Smooth muscle cell (in vitro differentiated cells): ENCODE results near the gene RNPEPL1. TPM values are rescaled to one million over a fixed set of nuclear protein-coding genes. Genes with fewer than 3 reads are reported as not detected.

Experiments used
- DNase-seq: peaks from one replicate; lab custom pipeline; 2025; ENCODE audit not compliant: unreplicated experiment; lab: John Stamatoyannopoulos, UW
- H2AFZ ChIP-seq: fragments of 200-600 bp; sonication (generic); 2 replicates; pipeline ENCODE4 v1.6.0; 2016; ENCODE audit warnings: antibody characterized with exemption, low read depth, mild to moderate bottlenecking
- H3F3A ChIP-seq: fragments of 200-600 bp; sonication (generic); 2 replicates; pipeline ENCODE4 v1.6.0; 2017; ENCODE audit warnings: antibody characterized with exemption, low read depth
- H3K27ac ChIP-seq: fragments of 200-600 bp; sonication (generic); 2 replicates; pipeline ENCODE4 v1.5.1; 2016; ENCODE audit warnings: low read depth, mild to moderate bottlenecking
- H3K27me3 ChIP-seq: fragments of 200-600 bp; sonication (generic); 2 replicates; pipeline ENCODE4 v1.6.1; 2016; ENCODE audit warnings: low read depth, mild to moderate bottlenecking
- H3K36me3 ChIP-seq: fragments of 200-600 bp; sonication (generic); 2 replicates; pipeline ENCODE4 v1.5.1; 2016; ENCODE audit warnings: low read depth
- H3K4me1 ChIP-seq: fragments of 200-600 bp; sonication (generic); 2 replicates; pipeline ENCODE4 v1.5.1; 2016; ENCODE audit warnings: low read depth
- H3K4me2 ChIP-seq: fragments of 200-600 bp; sonication (generic); 2 replicates; pipeline ENCODE4 v1.6.0; 2016; ENCODE audit warnings: mild to moderate bottlenecking
- H3K4me3 ChIP-seq: fragments of 200-600 bp; sonication (generic); 2 replicates; pipeline ENCODE4 v1.5.1; 2016; ENCODE audit warnings: mild to moderate bottlenecking
- H3K79me2 ChIP-seq: fragments of 200-600 bp; sonication (generic); 2 replicates; pipeline ENCODE4 v1.6.0; 2016; ENCODE audit warnings: low read depth, mild to moderate bottlenecking
- H3K9ac ChIP-seq: fragments of 200-600 bp; sonication (generic); 2 replicates; pipeline ENCODE4 v1.6.0; 2016; ENCODE audit warnings: low read depth
- H3K9me3 ChIP-seq: fragments of 200-600 bp; sonication (generic); replicated peaks from 2 replicates; pipeline ENCODE4 v1.5.1; 2016; ENCODE audit warnings: low read depth
- H4K20me1 ChIP-seq: fragments of 200-600 bp; sonication (generic); 2 replicates; pipeline ENCODE4 v1.6.0; 2016; ENCODE audit warnings: low read depth
- WGBS: methylation state at CpG from one replicate; pipeline ENCODE4 v1.1.7; 2016; ENCODE audit warnings: low lambda C conversion rate; 5-methylcytosine and 5-hydroxymethylcytosine counted together
- polyA plus RNA-seq: library from polyadenylated mRNA; unstranded; fragments of >200 nt; fragmentation: Nextera tagmentation; extraction: Ambion mirVana; gene quantifications from 2 replicates; pipeline ENCODE4 v1.2.1, GENCODE V29; 2016
- total RNA-seq: library from RNA; depleted of rRNA; stranded (reverse); fragments of >200 nt; gene quantifications from 2 replicates; pipeline ENCODE4 v1.2.3, GENCODE V29; 2014
- TF ChIP-seq, protein P1 (sequence below): fragments of 200-600 bp; sonication (generic); IDR thresholded peaks from 2 replicates; pipeline ENCODE4 v1.5.1; 2017; ENCODE audit warnings: borderline replicate concordance, mild to moderate bottlenecking, antibody characterized with exemption; ENCODE audit not compliant: insufficient read depth, poor library complexity, severe bottlenecking

The RNPEPL1 gene
- total and polyA plus RNA-seq, 2 experiments from 2014 or later, result 15.3 to 40.9 TPM

DNA sequence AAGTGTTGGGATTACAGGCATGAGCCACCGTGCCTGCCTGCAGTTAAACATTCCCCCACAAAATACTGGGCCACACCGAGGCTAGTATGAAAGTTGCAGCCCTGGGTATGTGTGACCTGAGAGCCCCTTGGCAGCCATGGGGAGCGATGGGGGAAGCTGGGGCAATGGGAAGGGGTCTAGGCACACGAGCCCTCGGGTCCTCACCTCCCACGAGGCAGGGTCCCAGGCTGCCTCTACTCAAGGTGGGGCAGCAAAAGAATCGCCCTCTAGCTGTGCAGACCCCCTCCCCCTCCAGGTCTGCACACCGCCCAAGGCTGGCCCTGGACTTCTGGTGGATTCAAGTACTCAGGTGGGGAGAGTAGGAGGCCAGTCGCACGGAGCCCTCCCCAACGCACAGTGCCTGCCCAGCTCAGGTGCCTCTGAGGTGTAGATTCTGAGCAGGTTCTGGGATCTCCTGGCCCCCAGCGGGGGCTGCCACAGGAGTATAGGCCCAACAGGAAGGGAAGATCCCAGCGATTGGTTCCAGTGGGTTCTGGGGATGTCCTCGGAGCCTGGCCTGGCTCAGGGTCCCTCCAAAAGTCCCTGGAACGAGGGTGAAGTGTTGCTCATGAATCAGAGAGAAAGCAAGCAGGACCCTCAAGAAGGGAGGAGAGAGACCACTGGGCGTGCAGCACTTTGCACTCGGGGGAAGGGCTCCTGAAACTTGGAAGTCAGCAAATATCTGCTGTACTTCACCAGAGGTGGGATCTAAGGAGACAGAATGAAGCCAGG lies 59.6 kb downstream of the RNPEPL1 start:
- TF ChIP-seq, protein P1, sequence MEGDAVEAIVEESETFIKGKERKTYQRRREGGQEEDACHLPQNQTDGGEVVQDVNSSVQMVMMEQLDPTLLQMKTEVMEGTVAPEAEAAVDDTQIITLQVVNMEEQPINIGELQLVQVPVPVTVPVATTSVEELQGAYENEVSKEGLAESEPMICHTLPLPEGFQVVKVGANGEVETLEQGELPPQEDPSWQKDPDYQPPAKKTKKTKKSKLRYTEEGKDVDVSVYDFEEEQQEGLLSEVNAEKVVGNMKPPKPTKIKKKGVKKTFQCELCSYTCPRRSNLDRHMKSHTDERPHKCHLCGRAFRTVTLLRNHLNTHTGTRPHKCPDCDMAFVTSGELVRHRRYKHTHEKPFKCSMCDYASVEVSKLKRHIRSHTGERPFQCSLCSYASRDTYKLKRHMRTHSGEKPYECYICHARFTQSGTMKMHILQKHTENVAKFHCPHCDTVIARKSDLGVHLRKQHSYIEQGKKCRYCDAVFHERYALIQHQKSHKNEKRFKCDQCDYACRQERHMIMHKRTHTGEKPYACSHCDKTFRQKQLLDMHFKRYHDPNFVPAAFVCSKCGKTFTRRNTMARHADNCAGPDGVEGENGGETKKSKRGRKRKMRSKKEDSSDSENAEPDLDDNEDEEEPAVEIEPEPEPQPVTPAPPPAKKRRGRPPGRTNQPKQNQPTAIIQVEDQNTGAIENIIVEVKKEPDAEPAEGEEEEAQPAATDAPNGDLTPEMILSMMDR, result no peak
- H3K27me3 ChIP-seq, result no peaks in the 10 kb centered on the region
- no peak overlapping the region for H2AFZ ChIP-seq
- no peak overlapping the region for H3K27ac ChIP-seq
- no peak overlapping the region for H3K9ac ChIP-seq
- H3K36me3 ChIP-seq, result no peaks in the 10 kb centered on the region
- no peaks in the 10 kb centered on the region for H3K9me3 ChIP-seq
- no peaks in the 10 kb centered on the region for H4K20me1 ChIP-seq
- H3K79me2 ChIP-seq, result no peaks in the 10 kb centered on the region
- 94% methylated on average over 17 of the region's 17 CpGs for WGBS
- H3F3A ChIP-seq, result no peaks in the 10 kb centered on the region
- H3K4me1 ChIP-seq, result no peaks in the 10 kb centered on the region
- no peak for DNase-seq
- H3K4me3 ChIP-seq, result no peak overlapping the region
- H3K4me2 ChIP-seq, result no peak overlapping the region

DNA sequence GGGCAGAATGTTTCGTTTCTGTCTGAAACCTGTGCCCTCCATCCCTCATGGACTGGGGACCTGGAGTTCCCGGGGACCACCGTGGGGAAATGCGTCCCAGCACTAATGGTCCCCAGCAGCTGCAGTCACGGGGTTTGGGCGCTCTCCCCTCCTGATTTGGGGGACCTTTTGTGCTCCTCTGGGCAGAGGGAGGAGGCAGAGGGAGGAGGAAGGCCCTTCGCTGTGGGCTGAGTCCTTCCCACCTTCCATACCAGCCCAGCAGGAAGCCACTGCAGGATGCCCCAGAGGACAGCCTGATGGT lies 60.2 kb downstream of the RNPEPL1 start:
- H3K27me3 ChIP-seq, result no peaks in the 10 kb centered on the region
- H3K27ac ChIP-seq, result no peak overlapping the region
- H3K9me3 ChIP-seq, result no peaks in the 10 kb centered on the region
- H3K79me2 ChIP-seq, result no peaks in the 10 kb centered on the region
- H3F3A ChIP-seq, result no peaks in the 10 kb centered on the region
- no peak overlapping the region for H3K4me3 ChIP-seq
- no peaks in the 10 kb centered on the region for H3K4me1 ChIP-seq
- H3K36me3 ChIP-seq, result no peaks in the 10 kb centered on the region
- H3K9ac ChIP-seq, result no peak overlapping the region
- TF ChIP-seq, protein P1, result no peak
- no peak for DNase-seq
- H2AFZ ChIP-seq, result no peak overlapping the region
- H4K20me1 ChIP-seq, result no peaks in the 10 kb centered on the region
- H3K4me2 ChIP-seq, result no peak overlapping the region
- 94% methylated on average over 7 of the region's 7 CpGs for whole genome bisulfite sequencing

DNA sequence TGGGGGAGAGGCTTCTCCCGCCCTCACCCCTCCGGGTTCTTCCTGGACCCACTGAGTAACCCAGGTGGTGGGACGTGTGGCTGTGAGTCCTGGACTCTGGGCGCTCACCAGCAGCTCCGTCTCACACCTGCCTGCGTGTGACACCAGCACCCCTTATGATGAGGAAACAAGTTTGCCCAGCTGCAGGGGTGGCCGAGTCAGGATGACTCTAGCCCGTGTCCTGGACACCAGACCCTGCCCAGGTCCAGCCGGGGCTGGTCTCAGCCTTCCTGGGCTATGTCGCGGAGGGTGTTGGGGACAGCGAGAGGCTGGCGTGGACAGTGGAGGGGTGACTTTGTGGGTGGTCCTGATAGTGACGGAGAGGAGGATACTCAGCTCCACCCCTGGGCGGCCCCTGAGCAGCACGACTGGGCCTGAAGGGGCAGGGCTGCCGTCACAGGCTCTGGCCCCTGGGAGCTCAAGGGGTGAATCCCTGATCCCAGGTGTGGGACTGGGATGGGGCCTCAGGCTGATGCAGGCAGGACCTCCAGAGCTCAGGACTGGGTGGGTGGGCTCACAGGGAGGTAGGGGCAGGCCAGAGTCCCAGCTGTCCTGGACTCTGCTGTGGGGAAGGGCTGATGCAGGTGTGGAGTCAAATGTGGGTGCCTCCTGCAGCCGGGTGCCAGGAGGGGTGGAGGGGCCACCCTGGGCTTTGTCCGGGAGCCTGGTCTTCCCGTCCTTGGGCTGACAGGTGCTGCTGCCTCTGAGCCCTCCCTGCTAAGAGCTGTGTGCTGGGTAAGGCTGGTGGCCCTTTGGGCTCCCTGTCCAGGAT lies 60.7 kb downstream of the RNPEPL1 start:
- Histone ChIP-seq H3K27ac (no peak overlapping the region), H3K36me3 (no peaks in the 10 kb centered on the region), H4K20me1 (no peaks in the 10 kb centered on the region), H3F3A (no peaks in the 10 kb centered on the region), H3K9me3 (no peaks in the 10 kb centered on the region), H3K4me2 (no peak overlapping the region), H3K79me2 (no peaks in the 10 kb centered on the region), H3K4me1 (no peaks in the 10 kb centered on the region), H3K4me3 (no peak overlapping the region), H2AFZ (no peak overlapping the region), H3K27me3 (no peaks in the 10 kb centered on the region), H3K9ac (no peak overlapping the region)
- no peak for DNase-seq
- TF ChIP-seq, protein P1, result no peak
- 84% methylated on average over 20 of the region's 20 CpGs for WGBS
